Measurements from ENCODE around the gene PLD3. TPM values are rescaled to one million over a fixed set of nuclear protein-coding genes. Genes with fewer than 3 reads are reported as not detected.

PLD3 gene
- total and polyA plus RNA-seq, 2 experiments from 2014 or later = 181 to 490 TPM

GRCh38 chr19:40362160-40362559 is 13.7 kb downstream of the PLD3 start:
- H3K4me1 Mint-ChIP-seq = peaks cover 24% of the 10 kb centered on the region
- Histone ChIP-seq H3K27ac (ENCODE audit: low read depth) (no peak overlapping the region), H2AFZ (no peak overlapping the region), H3K4me1 (ENCODE audit: insufficient read depth) (peaks cover 15% of the 10 kb centered on the region), H3K4me2 (no peak overlapping the region), H3K4me3 (no peak overlapping the region), H3K27me3 (ENCODE audit: insufficient read depth) (no peaks in the 10 kb centered on the region), H3K36me3 (ENCODE audit: insufficient read depth) (no peaks in the 10 kb centered on the region), H4K20me1 (replicated peaks; ENCODE audit: insufficient read depth) (peaks cover 2% of the 10 kb centered on the region; the same call in 1 of the 2 replicates), H3K79me2 (replicated peaks; ENCODE audit: insufficient read depth) (peaks cover 1% of the 10 kb centered on the region; the same call in 1 of the 2 replicates), H3F3A (replicated peaks; ENCODE audit: low read depth) (no peaks in the 10 kb centered on the region), H3K9me2 (ENCODE audit: insufficient read depth) (no peaks in the 10 kb centered on the region)
- no peak for DNase-seq (ENCODE audit: low spot score)
- no peak for TF ChIP-seq POLR2AphosphoS5 (IDR thresholded peaks at IDR 0.05; ENCODE audit: low read depth)
- no peak for TF ChIP-seq EZH2 (IDR thresholded peaks at IDR 0.05; ENCODE audit: low read depth, unreplicated experiment)
- no peak for TF ChIP-seq CTCF (conservative IDR thresholded peaks at IDR 0.05; ENCODE audit: low read depth in 2 of 2)
- no peak for TF ChIP-seq JUNB (IDR thresholded peaks at IDR 0.05; ENCODE audit: unreplicated experiment)
- TF ChIP-seq STAT1 (IDR thresholded peaks at IDR 0.05; ENCODE audit: unreplicated experiment) = no peak
- no peak for TF ChIP-seq ZNF114 (CRISPR knock-in tag; IDR thresholded peaks at IDR 0.05)
- TF ChIP-seq ZNF331 (CRISPR knock-in tag; IDR thresholded peaks at IDR 0.05; ENCODE audit: low read depth) = no peak
- TF ChIP-seq ZNF462 (CRISPR knock-in tag; IDR thresholded peaks at IDR 0.05) = no peak
- TF ChIP-seq ETS1 (IDR thresholded peaks at IDR 0.05) = no peak
- no peak for TF ChIP-seq NANOG (IDR thresholded peaks at IDR 0.05; ENCODE audit: borderline replicate concordance)
- TF ChIP-seq EZH2phosphoT487 (IDR thresholded peaks at IDR 0.05; ENCODE audit: unreplicated experiment) = no peak
- peaks cover 4% of the 10 kb centered on the region; the same call in 2 of the 3 replicates for H3K36me3 Mint-ChIP-seq (ENCODE audit: low read depth)
- H3K27me3 Mint-ChIP-seq (ENCODE audit: insufficient read depth, low read depth, poor library complexity) = peaks cover 5% of the 10 kb centered on the region
- no peaks in the 10 kb centered on the region for H3K9me3 Mint-ChIP-seq
- H3K27ac Mint-ChIP-seq = no peak overlapping the region
- ATAC-seq = no peak
- no peak overlapping the region for H3K4me3 Mint-ChIP-seq
